Stimulated activated CD4-positive, alpha-beta T cell treated with anti-CD3 and anti-CD28 coated beads, Interleukin-2, amount 100 ng/mL, for 24 hours (primary cell): ENCODE results near the gene TRIP6.
A peak's percentile ranks its signal among the peaks of the same experiment; 100 is the strongest.

Experiments
- DNase-seq, 2 donors: peaks; one replicate each; pipeline ENCODE4 v3.0.0-alpha.2; 2020

Gene TRIP6, protein sequence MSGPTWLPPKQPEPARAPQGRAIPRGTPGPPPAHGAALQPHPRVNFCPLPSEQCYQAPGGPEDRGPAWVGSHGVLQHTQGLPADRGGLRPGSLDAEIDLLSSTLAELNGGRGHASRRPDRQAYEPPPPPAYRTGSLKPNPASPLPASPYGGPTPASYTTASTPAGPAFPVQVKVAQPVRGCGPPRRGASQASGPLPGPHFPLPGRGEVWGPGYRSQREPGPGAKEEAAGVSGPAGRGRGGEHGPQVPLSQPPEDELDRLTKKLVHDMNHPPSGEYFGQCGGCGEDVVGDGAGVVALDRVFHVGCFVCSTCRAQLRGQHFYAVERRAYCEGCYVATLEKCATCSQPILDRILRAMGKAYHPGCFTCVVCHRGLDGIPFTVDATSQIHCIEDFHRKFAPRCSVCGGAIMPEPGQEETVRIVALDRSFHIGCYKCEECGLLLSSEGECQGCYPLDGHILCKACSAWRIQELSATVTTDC

DNA sequence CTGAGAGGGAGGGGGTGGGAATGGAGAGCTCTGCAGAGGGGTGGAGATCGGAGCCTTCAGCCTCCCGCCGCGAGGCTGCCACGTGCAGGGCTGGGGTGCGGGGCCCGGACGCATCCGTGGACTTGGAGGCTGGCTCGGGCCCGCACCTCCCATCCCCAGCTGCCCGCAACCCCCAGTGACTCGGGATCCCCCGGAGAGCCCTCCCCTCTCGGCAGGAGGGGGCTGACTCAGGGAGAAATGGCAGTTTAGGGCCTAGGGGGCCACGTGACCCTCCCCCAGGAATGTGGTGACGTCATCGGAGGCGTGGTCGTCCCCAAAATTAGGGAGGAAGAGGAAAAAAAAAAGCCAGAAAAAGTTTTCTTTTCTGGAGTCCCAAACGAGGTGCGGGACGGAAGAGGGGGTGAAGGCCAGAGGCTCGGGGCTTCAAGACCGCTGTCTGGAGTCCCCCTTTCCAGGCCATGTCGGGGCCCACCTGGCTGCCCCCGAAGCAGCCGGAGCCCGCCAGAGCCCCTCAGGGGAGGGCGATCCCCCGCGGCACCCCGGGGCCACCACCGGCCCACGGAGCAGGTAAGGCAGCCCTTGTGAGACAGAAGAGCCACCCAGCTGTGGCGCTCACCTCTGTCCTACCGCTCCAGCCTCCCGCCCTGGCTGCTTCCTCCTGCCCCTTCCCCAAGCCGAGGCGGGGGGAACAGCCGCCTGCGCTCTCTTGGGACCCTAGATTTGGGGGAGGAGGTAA is at the start of gene TRIP6:
Gene TRIP6, plus strand, starts transcription at position 348 of the 736 bp plus-strand sequence. Its CDS starts 111 bp downstream, at position 459.
- DNase-seq: peak; percentile 76 to 80

DNA sequence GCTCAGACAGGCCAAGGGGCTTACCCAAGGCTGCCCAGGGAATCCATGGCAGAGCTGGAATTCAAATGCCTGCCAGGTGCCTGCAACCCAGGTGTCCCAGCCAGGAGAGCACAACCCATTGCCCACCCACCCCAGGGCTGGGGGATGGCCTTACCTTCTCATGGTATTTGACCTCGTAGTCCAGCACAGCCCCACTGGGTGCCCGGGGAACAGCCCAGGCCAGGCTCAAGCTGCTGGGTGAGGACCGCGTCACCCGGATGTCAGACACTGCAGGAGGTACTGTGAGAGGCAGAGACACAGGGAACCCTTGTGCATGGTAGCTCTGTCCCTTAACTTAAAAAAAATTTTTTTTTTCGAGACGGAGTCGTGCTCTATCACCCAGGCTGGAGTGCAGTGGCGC is 48.8 kb upstream of the TRIP6 start:
- no peak for DNase-seq

DNA sequence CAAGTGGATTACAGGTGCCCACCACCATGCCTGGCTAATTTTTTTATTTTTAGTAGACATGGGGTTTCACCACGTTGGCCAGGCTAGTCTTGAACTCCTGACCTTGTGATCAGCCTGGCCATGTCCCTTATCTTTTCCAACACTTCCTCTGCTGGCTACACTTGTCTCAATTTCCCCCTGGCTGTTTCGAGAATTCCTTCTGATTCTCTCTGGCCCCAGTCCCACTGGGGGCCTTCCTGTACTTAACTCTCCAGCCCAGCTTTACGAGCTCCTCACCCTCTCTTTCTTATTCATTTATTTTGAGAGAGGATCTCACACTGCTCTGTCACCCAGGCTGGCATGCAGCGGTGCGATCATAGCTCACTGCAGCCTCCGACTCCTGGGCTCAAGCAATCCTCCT is 48.4 kb upstream of the TRIP6 start:
- DNase-seq: no peak

DNA sequence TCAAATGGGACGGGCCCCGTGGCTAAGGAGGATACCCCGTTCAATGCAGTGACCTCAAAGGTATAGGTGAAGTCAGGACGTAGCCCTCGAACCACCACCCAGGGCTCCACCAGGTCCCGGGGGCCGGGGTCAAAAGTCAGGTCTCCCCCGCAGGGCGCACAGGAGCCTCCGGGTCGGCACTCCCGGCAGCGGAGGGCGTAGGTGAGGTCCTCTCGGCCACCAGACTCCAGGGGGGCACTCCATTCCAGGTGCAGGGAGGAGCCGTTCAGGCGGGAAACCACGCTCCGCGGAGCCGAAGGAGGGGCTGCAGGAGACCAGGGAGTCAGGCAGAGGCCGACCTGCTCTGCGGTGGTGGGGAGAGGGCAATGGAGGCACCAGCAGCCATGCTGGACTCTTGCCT is 47.6 kb upstream of the TRIP6 start:
- DNase-seq: no peak

DNA sequence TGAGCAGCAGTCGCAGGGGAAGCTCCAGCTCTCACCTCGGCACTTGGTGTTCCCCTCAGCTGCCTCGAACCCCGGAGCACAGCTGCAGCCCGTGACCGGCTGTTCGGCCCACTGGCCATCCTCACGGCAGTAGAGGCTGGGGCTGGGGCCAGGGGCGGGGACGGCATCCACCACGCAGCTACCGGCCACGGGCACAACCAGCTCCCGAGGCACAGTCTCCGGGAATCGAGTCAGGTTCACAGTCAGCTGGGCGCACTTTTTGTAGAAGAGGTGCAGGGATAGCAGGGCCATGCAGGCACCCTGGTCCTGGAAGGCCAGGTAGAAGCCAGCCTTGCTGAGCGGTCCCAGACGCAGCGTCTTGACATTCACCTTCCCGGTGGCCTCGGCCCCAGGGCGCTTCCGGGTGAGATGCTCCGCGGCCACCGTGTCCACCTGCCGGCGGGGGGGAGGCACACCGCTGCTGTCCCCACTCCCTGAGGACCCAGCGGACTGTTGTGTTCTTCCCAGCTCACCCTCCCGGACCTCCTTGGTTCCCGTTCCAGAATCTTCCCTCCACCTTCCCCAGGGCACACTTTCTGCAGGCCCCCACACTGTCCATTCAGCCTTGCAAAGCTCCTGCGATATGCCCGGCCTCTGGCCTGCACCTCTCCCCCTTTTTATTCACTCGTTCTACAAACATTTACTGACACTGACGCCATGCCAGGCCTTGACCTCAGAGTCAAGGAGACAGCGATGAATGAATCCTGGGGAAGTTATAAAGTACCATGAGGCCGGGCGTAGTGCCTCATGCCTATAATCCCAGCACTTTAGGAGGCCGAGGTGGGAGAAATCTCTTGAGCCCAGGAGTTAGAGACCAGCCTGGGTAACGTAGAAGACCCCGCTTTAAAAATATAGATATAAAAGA is 44.7 kb upstream of the TRIP6 start:
- no peak for DNase-seq

DNA sequence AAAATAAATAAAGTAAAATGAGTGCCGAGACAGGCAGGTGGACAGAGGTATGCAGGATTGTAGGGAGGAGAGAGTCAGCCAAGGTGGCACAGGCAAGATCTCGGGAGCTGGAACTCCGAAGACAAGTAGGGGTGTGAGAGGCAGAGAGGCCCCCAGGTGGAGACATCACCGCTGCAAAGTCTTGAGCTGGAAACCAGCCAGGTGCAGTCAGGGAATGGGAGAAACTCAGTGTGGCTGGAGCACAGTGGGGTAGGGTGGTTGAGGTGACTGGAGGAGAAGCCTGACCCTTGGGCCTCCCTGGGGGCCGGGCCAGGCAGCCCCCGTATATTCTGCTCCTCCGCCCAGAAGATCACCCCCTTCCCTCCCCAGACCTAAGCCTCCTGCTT is 44.1 kb upstream of the TRIP6 start:
- DNase-seq: no peak

DNA sequence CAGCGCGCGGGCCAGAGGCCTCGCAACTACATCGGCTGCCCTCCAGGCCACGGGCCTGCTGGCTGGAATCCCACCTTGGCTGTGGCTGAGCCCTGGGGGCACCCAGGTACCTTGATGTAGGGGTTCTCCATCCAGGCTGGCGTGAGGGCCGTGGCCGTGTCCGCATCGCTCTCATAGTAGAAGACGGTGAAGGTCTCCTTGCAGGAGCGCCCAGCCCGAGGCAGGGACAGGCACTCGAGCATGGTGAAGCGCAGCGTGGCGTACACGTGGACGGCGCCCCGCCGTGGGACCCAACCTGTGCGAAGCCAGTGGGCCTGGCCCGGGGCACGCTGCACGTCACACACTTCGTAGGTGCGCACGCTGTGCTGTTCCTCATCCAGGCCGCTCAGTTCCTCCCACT is 43.7 kb upstream of the TRIP6 start:
- DNase-seq: no peak

DNA sequence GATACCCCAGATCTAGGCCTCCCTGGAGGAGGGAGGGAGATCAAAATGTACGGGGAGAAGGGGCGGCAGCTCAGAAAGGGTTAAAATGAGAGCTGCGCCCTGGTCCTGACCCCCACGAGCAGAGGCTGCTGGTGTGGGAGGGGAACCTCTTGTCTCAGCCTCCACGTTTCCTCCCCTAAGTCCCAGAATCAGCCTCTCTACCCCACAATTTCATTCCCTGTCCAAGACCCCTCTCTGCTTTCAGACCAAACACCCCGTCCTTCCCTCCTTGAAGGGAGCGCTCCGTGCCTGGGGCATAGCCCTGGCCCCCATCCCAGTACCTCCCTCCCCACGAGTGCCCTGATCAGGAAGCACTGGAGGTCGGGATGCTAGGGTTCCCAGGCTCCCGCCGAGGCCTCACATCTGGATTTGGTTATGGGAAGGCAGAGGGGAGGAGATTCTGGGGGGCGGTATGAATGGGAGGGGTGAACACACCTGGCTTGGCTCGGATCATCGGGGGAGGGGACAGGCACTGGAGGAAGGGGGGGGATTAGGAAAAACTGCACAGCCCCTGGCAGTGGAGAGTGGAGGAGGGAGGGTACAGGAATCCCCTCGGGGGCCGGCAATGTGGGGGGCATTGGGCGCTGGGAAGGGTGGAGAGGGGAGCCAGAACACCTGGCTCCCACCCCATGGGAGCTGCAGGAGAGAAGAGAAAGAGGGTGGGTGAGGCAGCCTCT is 42.5 kb upstream of the TRIP6 start:
- no peak for DNase-seq

DNA sequence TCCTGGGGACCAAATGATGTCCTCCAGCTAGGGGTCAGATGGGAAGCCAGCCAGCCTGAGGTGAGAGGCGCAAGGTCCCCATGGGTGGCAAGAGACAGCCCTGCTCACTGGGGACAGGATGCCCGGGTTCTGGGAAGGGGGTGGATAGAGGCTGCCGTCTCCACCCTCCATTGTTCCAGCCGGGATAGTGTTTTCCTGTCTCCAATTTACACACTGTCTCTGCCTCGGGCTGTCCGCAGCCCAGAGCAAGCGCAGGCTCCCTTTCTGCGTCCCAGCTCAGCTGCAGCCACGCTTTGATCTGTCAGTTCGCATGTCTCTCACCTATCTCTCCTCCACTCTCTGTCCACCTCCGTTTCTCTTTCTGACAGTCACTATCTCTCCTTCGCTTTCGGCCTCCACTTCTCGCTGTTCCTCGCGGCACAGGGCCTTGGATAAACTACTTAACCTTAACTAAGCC is 41.9 kb upstream of the TRIP6 start:
- DNase-seq: no peak

DNA sequence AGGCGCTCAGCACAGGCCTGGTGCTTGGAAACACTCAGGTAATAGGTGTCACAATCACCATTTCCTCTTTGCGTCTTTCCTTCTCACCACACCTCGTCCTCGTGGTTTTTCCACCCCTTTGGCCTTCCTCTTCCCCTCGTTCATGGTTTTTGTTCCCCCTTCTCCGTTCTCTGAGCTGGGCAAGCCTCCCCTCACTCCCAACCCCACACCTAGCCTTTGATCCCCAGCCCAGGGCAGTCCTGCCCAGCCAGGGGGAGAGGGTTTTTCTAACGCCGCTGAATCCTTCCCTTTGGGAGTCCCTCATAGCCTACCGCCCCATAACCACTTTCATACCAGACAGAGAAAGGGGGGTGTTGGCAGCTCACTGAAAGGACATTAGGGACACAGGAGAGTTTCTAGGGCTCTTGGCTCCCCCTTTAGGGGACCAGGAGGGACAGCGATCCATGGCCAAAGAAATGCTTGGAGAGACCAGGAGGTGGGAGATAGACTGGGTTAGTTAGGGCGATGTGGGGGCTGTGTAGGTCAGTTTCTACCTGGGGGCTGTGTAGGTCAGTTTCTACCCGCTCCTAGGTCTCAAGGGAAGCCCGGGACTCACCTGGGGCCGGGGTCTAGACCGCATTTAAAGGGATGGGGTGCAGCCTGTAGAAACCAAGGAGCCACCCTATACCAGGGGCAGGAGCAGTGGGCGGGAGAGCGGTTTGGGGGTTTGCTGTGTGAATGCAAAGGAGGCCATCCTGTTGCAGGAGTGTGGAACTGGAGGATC is 41.3 kb upstream of the TRIP6 start:
- no peak for DNase-seq

DNA sequence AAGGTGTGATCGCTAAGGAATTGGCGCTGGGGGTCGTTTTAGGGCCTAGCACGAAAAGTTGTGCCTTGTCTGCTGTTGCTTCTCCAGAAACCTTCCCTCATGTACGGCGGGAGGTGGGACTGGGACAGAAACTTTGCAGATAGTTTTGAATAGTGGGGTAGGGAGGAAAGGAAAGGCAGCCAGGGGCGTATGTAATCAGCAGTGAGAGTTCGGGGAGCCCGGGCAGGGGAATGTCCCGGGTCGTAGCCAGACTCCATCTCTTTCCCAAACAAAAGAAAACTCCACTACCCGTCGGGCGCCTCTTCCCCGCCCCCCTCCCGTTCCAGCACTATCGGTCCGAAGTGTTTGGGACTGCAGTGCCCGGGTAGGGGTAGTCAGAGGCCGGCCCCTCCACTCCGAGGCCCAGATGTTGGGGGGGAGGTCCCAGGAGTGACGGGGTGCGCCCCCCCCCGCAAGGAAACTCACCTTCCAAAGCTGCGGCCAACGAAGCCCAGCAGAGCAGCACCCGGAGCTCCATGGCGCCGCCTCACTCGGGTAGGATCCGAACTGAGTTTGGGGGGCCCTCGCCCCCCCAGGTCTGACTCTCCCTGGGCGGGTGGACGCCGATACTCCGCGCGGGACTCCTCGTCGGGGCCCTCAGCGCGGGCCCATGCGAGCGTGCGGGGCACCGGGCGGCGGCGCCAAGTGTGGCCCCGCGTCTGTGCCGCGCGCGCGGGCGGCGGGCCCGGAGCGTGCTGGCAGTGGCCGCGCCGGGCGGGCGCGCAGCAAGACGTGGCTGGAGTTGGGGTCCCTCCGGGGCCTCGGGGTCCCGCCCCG is 40.5 kb upstream of the TRIP6 start:
- DNase-seq: peak in 1 of 2 donors; percentile 10

DNA sequence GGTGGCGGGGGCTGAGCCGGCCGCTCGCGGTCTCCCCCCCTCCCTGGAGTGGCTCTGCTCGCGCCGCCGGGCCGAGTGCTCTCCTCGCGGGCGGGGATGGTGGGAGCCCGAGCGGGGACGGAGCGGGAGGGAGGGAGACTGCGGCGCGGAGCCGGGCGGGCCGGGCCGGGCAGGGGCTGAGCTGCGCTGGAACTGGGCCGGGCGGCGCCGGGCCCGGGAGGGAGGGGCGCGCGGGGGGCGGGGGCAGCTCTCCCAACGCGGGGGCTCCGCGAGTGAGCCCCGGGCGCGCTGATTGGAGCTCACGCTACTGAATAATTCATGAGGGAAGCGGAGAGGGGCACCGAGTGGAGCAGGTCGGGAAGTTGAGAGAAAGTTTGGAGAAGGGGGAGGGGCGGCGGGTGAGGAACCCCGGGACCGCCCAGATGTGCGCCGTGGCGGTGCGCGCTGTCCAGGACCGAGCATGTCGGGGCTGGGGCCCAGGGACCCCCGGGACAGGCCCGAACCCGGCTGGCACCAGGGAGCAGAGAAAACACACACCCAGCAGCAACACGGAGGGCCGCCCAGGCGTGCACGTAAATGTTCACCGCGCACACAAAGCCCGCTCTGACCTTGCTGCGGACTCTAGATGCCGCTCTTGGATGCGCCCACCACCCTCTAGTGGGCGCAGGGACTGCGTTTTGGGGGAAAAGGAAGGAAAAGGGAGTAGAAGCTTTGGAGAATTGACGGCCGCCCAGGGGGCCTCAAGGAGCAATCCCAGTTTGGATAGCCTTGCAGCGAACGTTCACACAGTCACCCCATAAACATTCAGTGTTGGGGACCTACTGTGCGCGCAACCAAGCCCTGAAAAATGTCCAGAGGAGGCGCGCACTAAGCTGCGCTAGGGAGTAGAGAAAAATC is 39.6 kb upstream of the TRIP6 start, which contains the start of gene EPHB4:
Gene EPHB4, minus strand, starts transcription at position 194 of the 897 bp plus-strand sequence. CDS start 493 bp downstream, outside the sequence.
- DNase-seq: peak in 1 of 2 donors; percentile 29

DNA sequence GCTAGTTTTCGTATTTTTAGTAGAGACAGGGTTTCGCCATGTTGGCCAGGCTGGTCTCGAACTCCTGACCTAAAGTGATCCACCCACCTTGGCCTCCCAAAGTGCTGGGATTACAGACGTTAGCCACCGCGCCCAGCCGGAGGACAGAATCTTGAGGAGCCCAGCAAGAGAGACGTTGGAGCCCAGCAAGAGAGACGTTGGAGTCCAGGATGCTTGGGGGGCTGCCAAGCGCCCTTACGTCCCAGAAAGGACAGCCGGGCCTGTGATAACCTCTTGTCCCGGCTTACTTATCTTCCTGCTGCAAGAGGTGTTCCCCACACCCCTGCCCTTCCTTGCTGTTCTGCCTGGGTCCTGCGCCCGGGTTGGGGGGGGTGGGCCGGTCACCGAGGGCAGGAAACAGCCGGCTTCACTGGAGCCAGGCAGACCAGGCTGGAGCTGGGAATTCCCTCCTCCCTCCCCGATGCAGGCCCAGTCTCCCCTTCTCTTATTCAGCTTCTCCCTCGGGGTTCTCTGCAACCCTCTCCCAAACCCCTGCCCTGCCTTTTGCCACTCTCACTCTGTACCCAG is 38.0 kb upstream of the TRIP6 start:
- DNase-seq: no peak

DNA sequence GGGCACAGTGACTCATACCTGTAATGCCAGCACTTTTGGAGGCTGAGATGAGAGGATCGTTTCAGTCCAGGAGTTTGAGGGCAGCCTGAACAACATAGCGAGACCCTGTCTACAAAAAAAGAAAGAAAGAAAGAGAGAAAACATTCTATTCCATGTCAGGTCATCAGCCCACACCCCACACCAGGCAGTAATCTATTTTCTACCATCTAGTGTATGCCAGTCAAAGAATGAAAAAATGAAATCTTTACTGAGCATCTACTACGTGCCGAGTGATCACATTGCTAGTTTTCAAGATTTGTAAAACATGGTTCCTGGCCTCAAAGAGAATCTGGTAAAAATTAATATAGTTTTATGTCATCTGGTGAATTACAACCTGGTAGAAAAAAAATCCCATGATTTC is 36.8 kb upstream of the TRIP6 start:
- no peak for DNase-seq

DNA sequence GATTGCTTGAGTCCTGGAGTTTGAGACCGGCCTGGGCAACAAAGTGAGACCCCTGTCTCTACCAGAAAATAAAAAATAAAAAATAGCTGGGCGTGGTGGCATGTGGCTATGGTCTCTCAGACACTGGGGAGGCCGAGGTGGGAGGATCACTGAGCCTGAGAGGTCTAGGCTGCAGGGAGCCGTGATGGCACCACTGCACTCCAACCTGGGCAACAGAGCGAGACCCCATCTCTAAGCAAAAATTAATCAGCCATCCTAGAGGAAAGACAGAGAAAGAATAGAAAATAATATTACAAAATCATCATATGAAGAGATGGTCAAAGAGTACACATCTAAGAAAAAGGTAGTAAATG is 34.9 kb upstream of the TRIP6 start:
- DNase-seq: no peak

DNA sequence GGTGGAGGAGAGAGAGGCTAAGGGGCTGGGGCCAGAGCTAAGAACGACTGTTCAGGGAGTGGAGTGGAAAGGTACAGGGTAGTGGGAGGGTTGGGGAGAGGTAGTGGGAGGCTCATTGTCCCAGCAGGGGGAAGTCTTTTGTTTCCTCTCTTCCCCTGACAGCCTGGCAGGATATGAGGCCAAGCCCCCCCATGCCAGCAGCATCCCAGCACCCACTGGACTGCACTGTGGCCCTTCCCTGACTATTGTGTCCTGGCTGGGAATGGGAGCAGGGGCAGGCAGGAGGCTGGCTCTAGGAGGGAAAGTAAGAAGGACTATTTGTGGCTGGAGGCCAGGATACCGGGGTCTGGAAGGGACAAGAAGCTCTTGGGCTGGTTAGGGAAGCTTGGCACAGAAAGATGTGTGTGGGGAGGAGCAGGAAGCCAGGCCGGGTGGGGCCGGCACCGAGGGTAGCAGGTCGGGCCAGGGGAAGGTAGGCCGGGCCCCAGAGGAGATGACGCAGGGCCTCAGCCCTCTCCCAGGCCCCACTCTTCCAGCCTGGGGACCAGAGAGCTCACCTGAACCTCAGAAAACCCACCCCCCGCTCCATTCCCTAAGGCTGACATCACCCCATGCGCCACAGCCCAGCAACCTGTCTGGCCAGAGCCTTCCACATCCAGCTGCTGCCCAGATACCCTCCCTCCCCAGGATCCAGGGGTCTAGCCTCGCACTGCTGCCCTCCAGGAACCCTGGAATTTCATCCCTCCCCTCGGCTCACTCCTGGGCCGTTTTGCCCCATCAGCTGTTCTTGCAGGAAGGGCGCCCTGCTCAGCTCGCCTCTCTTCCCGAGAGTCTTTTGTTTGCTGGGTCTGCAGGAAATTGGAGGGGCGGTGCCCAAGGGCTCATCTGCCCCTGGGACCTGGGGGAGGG is 31.0 kb upstream of the TRIP6 start:
- no peak for DNase-seq

DNA sequence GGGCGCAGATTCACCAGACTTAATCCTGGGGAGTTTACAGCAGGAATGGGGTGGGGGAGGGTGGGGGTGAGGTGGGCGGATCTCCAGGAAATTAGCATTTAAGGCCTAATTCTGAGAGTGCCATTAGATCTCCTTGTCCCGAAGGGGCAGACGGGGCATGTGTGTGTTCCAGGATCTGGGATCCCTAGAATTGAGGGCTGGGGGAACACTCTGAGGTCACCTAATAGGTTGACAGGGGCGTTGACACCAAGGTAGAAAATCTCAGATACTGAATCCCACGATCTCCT is 30.4 kb upstream of the TRIP6 start:
- no peak for DNase-seq
